Measurements from ENCODE around the gene EXOSC6. TPM values are rescaled to one million over a fixed set of nuclear protein-coding genes. Genes with fewer than 3 reads are reported as not detected.
"Not testable (repeated sequence)": the region's sequence is repeated elsewhere in the genome, so short reads cannot be mapped to it uniquely, and the experiment has no call there.

The EXOSC6 gene
- total and polyA plus RNA-seq, 2 of the 4 experiments (the other 2 are of a cell fraction), result 5.8 to 7.0 TPM

GRCh38 chr16:70203508-70203907, 48.2 kb downstream of the EXOSC6 start:
- H3K56ac ChIP-seq (ENCODE audit: extremely low read depth, insufficient read depth, low read length); H3K9ac ChIP-seq (ENCODE audit: low read depth, low read length); H3K79me1 ChIP-seq (ENCODE audit: low read depth in 1 of 2, low read length in 2 of 2); H3K18ac ChIP-seq (ENCODE audit: low read depth, low read length); dilution Hi-C loops (cut with HindIII; ENCODE audit: low sequenced_read_pairs, unreplicated experiment); H3K9me3 ChIP-seq (ENCODE audit: control insufficient read depth, insufficient read depth, low read length); H2BK15ac ChIP-seq (ENCODE audit: low read depth, low read length); H4K5ac ChIP-seq (ENCODE audit: low read depth, low read length); ATAC-seq (ENCODE audit: low read depth); H2AFZ ChIP-seq (replicated peaks; ENCODE audit: low read length, poor library complexity); H3K27ac ChIP-seq (ENCODE audit: insufficient read depth, low read length); H3K23ac ChIP-seq (ENCODE audit: low read depth, low read length); H3K9me1 ChIP-seq (ENCODE audit: insufficient read depth, low read length); H2BK20ac ChIP-seq (ENCODE audit: low read depth, low read length); BruUV-seq (replicated peaks); H4K8ac ChIP-seq (ENCODE audit: low read depth in 2 of 2, low read length in 2 of 2); H3K27me3 ChIP-seq (ENCODE audit: control insufficient read depth, insufficient read depth, low read length); H2AK9ac ChIP-seq (replicated peaks; ENCODE audit: low read depth, low read length, poor library complexity); H3K4ac ChIP-seq (ENCODE audit: low read depth, low read length); H3K4me1 ChIP-seq (ENCODE audit: control insufficient read depth, insufficient read depth, low read length); POLR2A ChIA-PET (ENCODE audit: unreplicated experiment); in situ Hi-C loops (cut with MboI; ENCODE audit: low sequenced_read_pairs); H3K4me2 ChIP-seq (ENCODE audit: low read depth, low read length); H2BK5ac ChIP-seq (ENCODE audit: low read depth, low read length, poor library complexity, severe bottlenecking); H4K20me1 ChIP-seq (ENCODE audit: insufficient read depth, low read length); H3K4me3 ChIP-seq (ENCODE audit: insufficient read depth, low read depth, low read length); H4K91ac ChIP-seq (ENCODE audit: insufficient read depth, low read depth, low read length); H3K14ac ChIP-seq (replicated peaks; ENCODE audit: low read depth, low read length); DNase-seq; H2AK5ac ChIP-seq (ENCODE audit: low read depth, low read length); H2BK120ac ChIP-seq (ENCODE audit: low read depth, low read length); CTCF ChIA-PET; intact Hi-C loops (cut with micrococcal nuclease); H3K36me3 ChIP-seq (ENCODE audit: control insufficient read depth, insufficient read depth, low read length): not testable (repeated sequence)
- no CpG with 5 or more reads among the region's 7 CpGs for WGBS, 2 experiments (ENCODE audit: extremely low coverage in 2 of 2, insufficient read length in 1 of 2)

GRCh38 chr16:70200063-70200462, 51.7 kb downstream of the EXOSC6 start:
- dilution Hi-C loops (cut with HindIII; ENCODE audit: low sequenced_read_pairs, unreplicated experiment); H2BK120ac ChIP-seq (ENCODE audit: low read depth, low read length): not testable (repeated sequence)

More at GRCh38 chr16:70200063-70200462, 51.7 kb downstream of the EXOSC6 start:
- H2AFZ ChIP-seq (replicated peaks; ENCODE audit: low read length, poor library complexity); H3K79me1 ChIP-seq (ENCODE audit: low read depth in 1 of 2, low read length in 2 of 2); H2BK15ac ChIP-seq (ENCODE audit: low read depth, low read length); CTCF ChIA-PET; H3K36me3 ChIP-seq (ENCODE audit: control insufficient read depth, insufficient read depth, low read length); H3K4me3 ChIP-seq (ENCODE audit: insufficient read depth, low read depth, low read length); H3K9me1 ChIP-seq (ENCODE audit: insufficient read depth, low read length); H3K9ac ChIP-seq (ENCODE audit: low read depth, low read length); H4K91ac ChIP-seq (ENCODE audit: insufficient read depth, low read depth, low read length); H3K27me3 ChIP-seq (ENCODE audit: control insufficient read depth, insufficient read depth, low read length); intact Hi-C loops (cut with micrococcal nuclease); H3K56ac ChIP-seq (ENCODE audit: extremely low read depth, insufficient read depth, low read length); BruUV-seq (replicated peaks); in situ Hi-C loops (cut with MboI; ENCODE audit: low sequenced_read_pairs); POLR2A ChIA-PET (ENCODE audit: unreplicated experiment); H3K4me1 ChIP-seq (ENCODE audit: control insufficient read depth, insufficient read depth, low read length); H3K4ac ChIP-seq (ENCODE audit: low read depth, low read length); H3K23ac ChIP-seq (ENCODE audit: low read depth, low read length); H2AK9ac ChIP-seq (replicated peaks; ENCODE audit: low read depth, low read length, poor library complexity); H3K9me3 ChIP-seq (ENCODE audit: control insufficient read depth, insufficient read depth, low read length); H3K27ac ChIP-seq (ENCODE audit: insufficient read depth, low read length); H4K5ac ChIP-seq (ENCODE audit: low read depth, low read length); ATAC-seq (ENCODE audit: low read depth); H2BK5ac ChIP-seq (ENCODE audit: low read depth, low read length, poor library complexity, severe bottlenecking); H4K8ac ChIP-seq (ENCODE audit: low read depth in 2 of 2, low read length in 2 of 2); H3K18ac ChIP-seq (ENCODE audit: low read depth, low read length); H3K4me2 ChIP-seq (ENCODE audit: low read depth, low read length); H3K14ac ChIP-seq (replicated peaks; ENCODE audit: low read depth, low read length); H2BK20ac ChIP-seq (ENCODE audit: low read depth, low read length); DNase-seq; H2AK5ac ChIP-seq (ENCODE audit: low read depth, low read length); H4K20me1 ChIP-seq (ENCODE audit: insufficient read depth, low read length): not testable (repeated sequence)
- WGBS, 2 experiments (ENCODE audit: extremely low coverage in 2 of 2, insufficient read length in 1 of 2), result no CpG with 5 or more reads among the region's 8 CpGs

Data from IMR-90 (cell line).